GM18511 (cell line): Measurements from ENCODE around the gene CAMKK1.

ENCODE experiments used
- ATAC-seq: cut with Tn5 transposase; IDR thresholded peaks from one replicate; pipeline ENCODE4 v1.9.1; 2021; ENCODE audit warnings: mild to moderate bottlenecking, moderate library complexity; ENCODE audit not compliant: unreplicated experiment

The CAMKK1 gene

GRCh38 chr17:3893003-3893719 is at the start of gene CAMKK1:
TSS of gene CAMKK1 (minus strand) at chr17:3893053. CDS start at chr17:3885687, 7,366 bp downstream.
- ATAC-seq, result peak; percentile 89

GRCh38 chr17:3940965-3941698 is 48.3 kb upstream of the CAMKK1 start:
- ATAC-seq, result no peak

DNA sequence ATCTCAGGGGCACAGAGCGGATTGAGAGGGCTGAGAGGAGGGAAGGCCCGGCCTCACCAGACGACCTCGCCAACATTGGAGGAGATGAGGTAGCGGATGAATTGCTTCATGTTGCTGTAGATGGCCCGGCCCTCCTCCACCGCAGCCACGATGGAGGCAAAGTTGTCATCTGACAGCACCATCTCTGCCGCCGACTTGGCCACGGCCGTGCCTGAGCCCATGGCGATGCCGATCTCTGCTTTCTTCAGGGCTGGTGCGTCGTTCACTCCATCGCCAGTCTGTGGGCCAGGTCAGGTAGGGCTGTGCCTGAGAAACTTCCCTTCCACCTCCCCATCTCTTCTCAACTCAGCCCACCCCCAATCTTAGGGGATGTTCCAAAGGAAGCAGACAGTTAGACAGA is 44.5 kb upstream of the CAMKK1 start:
- ATAC-seq, result no peak

DNA sequence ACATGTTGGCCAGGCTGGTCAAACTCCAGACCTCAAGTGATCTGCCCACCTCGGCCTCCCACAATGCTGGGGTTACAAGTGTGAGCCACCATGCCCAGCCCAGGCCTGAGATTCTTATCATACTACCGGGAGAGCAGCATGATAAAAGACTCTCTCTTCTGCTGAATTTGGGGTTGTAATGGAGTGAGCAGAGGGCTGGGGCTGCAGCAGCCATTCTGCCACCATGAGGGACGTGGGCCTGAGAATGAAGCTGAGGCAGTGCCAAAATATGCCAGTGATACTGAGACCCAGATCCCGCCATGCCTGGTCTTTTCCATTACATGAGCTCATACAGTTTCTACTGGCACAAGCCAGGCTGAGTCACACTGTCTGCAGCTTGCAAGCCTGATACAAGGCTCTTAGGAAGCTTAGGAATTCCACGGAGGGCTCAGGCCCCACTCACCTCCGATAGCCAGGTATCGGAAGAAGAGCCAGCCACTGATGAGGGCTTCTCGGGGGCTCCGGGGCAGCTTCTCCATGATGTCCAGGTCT is 43.0 kb upstream of the CAMKK1 start:
- ATAC-seq, result no peak

GRCh38 chr17:3935140-3935542 is 42.3 kb upstream of the CAMKK1 start:
- no peak for ATAC-seq

GRCh38 chr17:3929764-3930163 is 36.9 kb upstream of the CAMKK1 start:
- no peak for ATAC-seq

- no peak for ATAC-seq
Measured at GRCh38 chr17:3929181-3929580, 36.3 kb upstream of the CAMKK1 start.

- no peak for ATAC-seq
Measured at GRCh38 chr17:3928406-3928805, 35.6 kb upstream of the CAMKK1 start.

DNA sequence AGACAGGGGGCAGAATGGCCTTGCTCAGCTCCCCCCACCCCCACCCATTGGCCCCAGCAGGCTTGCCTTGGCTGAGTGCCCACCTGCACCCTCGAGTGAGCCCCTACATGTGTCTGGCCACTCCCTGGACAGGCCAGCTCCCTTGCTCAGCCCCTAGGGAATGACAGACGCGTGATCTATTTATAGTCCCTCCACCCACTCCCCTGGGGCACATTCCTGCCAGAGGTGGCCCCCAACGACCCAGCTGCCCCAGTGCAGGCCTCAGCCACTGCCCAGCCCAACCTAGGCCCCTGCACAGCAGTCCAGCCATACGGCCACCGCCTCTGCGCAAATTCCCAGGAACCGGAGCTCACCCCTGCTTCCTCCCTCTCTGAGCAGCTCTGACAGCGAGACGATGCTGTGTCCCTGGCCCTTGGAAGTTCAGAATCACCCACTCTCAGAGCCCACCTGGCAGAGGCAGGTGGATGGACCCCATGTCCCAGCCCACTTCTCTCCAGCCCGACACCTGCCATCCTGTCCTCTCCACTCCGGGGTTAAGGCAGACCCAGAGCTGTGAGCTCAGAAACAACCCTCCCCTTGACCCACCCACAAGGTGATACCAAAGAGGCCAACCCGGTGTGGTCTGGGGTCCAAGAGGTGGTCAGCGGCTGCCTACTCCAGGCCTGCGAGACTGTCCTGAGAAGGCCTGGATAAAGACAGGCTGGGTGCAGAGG is 34.9 kb upstream of the CAMKK1 start:
- ATAC-seq, result no peak

GRCh38 chr17:3926860-3927627 is 34.2 kb upstream of the CAMKK1 start:
- ATAC-seq, result no peak

DNA sequence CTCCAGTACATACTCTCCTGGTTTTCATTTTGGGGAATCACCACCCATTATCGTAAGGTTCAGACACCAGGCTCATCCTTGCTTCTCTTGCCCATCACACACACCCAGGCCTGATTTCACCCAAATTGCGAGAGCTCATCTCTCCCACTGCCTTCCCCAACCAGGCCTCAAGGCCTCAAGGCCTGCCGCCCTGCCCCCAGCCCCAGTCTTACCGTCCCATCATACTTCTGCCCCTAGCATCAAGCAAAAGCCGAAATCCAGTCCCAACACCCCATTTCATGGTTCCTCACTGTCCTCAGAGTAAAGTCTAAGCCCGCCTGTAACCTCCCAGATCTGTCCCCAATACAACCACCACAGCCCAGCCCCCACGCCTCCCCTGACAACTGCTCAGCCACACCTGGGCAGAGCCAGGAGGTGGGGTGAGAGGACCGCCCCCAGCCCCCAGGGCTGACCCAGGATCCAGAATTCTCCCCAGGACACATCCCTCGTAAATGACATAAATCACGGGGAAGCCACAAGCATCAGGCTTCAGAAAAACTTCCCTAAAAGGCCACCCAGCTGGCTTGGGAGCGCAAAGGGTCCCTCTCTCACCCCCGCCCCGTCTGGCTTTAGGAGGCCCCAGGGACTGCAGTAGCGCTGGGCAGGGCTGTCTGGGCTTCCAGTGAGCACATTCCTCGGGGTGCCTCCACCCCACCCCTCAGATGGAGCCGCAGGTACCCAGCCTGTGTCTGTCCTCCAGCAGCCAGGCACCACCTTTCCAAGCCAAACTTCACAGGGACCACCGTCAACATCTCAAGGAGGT is 33.0 kb upstream of the CAMKK1 start:
- ATAC-seq, result no peak

- no peak for ATAC-seq
Measured at GRCh38 chr17:3924512-3925350, 31.9 kb upstream of the CAMKK1 start.

DNA sequence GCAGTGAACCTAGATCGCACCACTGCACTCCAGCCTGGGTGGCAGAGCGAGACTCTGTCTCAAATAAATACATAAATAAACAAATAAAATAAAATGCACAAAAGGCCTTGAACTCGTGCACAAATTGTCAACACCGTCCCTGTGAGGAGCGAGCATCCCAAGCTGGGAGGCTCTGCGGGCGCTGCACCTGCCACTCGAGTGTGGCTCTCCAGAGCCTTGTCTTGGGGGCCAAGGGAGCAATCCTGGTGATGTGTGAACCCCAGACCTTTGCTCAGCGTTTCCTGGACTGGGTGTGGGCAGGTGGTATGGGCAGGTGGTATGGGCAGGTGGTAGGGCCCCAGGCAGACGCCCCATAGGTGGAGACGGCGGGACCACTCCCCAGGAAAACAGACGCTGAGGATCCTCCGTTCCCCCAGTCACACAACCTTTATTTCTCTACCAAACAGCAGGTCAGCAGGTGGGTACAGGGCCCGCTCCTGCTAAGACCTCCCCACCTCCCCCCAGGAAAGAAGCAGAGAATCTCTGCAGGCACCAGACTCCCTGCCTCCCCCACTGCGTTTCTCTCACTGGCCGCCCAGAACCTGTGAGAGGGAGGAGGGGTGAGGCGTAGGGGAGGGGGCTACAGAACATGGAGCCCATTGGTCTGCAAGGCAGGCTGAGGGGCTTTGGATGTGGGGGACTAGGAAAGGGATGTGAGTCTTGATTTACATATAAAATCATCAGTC is 30.8 kb upstream of the CAMKK1 start:
- ATAC-seq, result no peak

GRCh38 chr17:3922765-3923164 is 29.9 kb upstream of the CAMKK1 start:
- ATAC-seq, result no peak

GRCh38 chr17:3921502-3922319 is 28.9 kb upstream of the CAMKK1 start:
- no peak for ATAC-seq

- no peak for ATAC-seq
Measured at GRCh38 chr17:3921006-3921405, 28.2 kb upstream of the CAMKK1 start.

- no peak for ATAC-seq
Measured at GRCh38 chr17:3919123-3919624, 26.3 kb upstream of the CAMKK1 start.
